Muscle layer of duodenum (tissue), 2 donors: ENCODE data around the gene MELK.
"Not testable (repeated sequence)": the region's sequence is repeated elsewhere in the genome, so short reads cannot be mapped to it uniquely, and the experiment has no call there.

Source experiments
- H3K27ac ChIP-seq: one replicate; pipeline ENCODE4 v1.7.0; 2013; ENCODE audit warnings: mild to moderate bottlenecking, low read length
- H3K27me3 ChIP-seq: one replicate; pipeline ENCODE4 v1.7.0; 2013; ENCODE audit warnings: low read depth, mild to moderate bottlenecking, control low read depth, low read length
- H3K36me3 ChIP-seq, 2 donors: one replicate each; pipeline ENCODE4 v1.7.0; 2013; ENCODE audit warnings: low read length in 2 of 2, control low read depth in 1 of 2, mild to moderate bottlenecking in 1 of 2; ENCODE audit not compliant: insufficient read depth in 2 of 2, control insufficient read depth in 1 of 2
- H3K4me1 ChIP-seq, 2 donors: one replicate each; pipeline ENCODE4 v1.7.0; 2013; ENCODE audit warnings: low read length in 2 of 2, mild to moderate bottlenecking in 2 of 2, control low read depth in 1 of 2, moderate library complexity in 1 of 2; ENCODE audit not compliant: insufficient read depth in 2 of 2, control insufficient read depth in 1 of 2
- H3K4me3 ChIP-seq, 2 donors: one replicate each; pipeline ENCODE4 v1.7.0; 2013; ENCODE audit warnings: low read length in 2 of 2, low read depth in 1 of 2, mild to moderate bottlenecking in 1 of 2
- H3K9me3 ChIP-seq, 2 donors: one replicate each; pipeline ENCODE4 v1.7.0; 2013; ENCODE audit warnings: low read length in 2 of 2, control low read depth in 1 of 2, mild to moderate bottlenecking in 1 of 2; ENCODE audit not compliant: control insufficient read depth in 1 of 2
- donor health status: healthy.

MELK gene

GRCh38 chr9:36572515-36573418 lies at the start of gene MELK:
TSS of gene MELK (plus strand) at chr9:36572895. CDS start at chr9:36581682, 8,787 bp downstream.
- peak within 1 kb of the TSS; percentile 39 for H3K27ac ChIP-seq
- H3K4me1 ChIP-seq, result peaks cover 0 to 10% of the 10 kb centered on the region in 2 donors
- H3K36me3 ChIP-seq, result no peaks in the 10 kb centered on the region
- H3K9me3 ChIP-seq, result no peaks in the 10 kb centered on the region
- H3K27me3 ChIP-seq, result no peaks in the 10 kb centered on the region
- peak within 1 kb of the TSS; percentile 94 to 97 for H3K4me3 ChIP-seq

- no peak overlapping the region for H3K4me3 ChIP-seq
- no peaks in the 10 kb centered on the region for H3K9me3 ChIP-seq
- no peak overlapping the region for H3K27ac ChIP-seq
- H3K36me3 ChIP-seq, result no peaks in the 10 kb centered on the region
- no peaks in the 10 kb centered on the region for H3K4me1 ChIP-seq
- no peaks in the 10 kb centered on the region for H3K27me3 ChIP-seq
These were observed 42.5 kb upstream of the MELK start for GRCh38 chr9:36530224-36530623.

- Histone ChIP-seq H3K27ac (no peak overlapping the region), H3K27me3 (no peaks in the 10 kb centered on the region), H3K9me3 (no peaks in the 10 kb centered on the region), H3K36me3 (no peaks in the 10 kb centered on the region), H3K4me1 (no peaks in the 10 kb centered on the region), H3K4me3 (no peak overlapping the region)
These were observed 40.3 kb upstream of the MELK start for GRCh38 chr9:36532353-36532752.

- H3K9me3 ChIP-seq, H3K27ac ChIP-seq, H3K36me3 ChIP-seq, H3K27me3 ChIP-seq, H3K4me3 ChIP-seq, H3K4me1 ChIP-seq: not testable (repeated sequence)
These were observed 39.0 kb upstream of the MELK start for GRCh38 chr9:36533726-36534125.

GRCh38 chr9:36535107-36535506 lies 37.6 kb upstream of the MELK start:
- Histone ChIP-seq H3K9me3 (no peaks in the 10 kb centered on the region), H3K27ac (no peak overlapping the region), H3K36me3 (no peaks in the 10 kb centered on the region), H3K4me3 (no peak overlapping the region), H3K27me3 (no peaks in the 10 kb centered on the region), H3K4me1 (no peaks in the 10 kb centered on the region)

GRCh38 chr9:36537861-36538260 lies 34.8 kb upstream of the MELK start:
- H3K27ac ChIP-seq, result no peak overlapping the region
- H3K4me3 ChIP-seq, result no peak overlapping the region
- no peaks in the 10 kb centered on the region for H3K4me1 ChIP-seq
- H3K9me3 ChIP-seq, result no peaks in the 10 kb centered on the region
- H3K27me3 ChIP-seq, result no peaks in the 10 kb centered on the region
- no peaks in the 10 kb centered on the region for H3K36me3 ChIP-seq

DNA sequence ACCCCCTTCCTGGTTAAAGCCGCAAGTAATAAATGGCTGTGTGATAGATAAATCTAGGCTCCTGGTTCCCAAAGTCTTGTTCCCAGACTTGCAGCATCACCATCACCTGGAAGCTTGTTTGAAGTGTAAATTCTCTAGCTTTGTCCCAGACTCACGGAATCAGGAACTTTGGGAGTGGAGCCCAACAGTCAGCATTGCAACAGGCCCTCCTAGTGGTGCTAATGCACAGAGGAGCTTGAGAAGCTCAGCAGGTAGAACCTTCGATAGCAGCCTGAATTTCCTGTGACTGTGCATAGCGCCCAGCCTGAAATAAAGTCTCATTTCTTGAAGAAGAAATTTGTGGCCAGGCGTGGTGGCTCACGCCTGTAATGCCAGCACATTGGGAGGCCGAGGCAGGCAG lies 30.3 kb upstream of the MELK start:
- H3K4me3 ChIP-seq, result no peak overlapping the region
- H3K4me1 ChIP-seq, result no peaks in the 10 kb centered on the region
- no peak overlapping the region for H3K27ac ChIP-seq
- H3K36me3 ChIP-seq, result no peaks in the 10 kb centered on the region
- H3K9me3 ChIP-seq, result no peaks in the 10 kb centered on the region
- H3K27me3 ChIP-seq, result no peaks in the 10 kb centered on the region

GRCh38 chr9:36543916-36544315 lies 28.8 kb upstream of the MELK start:
- H3K4me3 ChIP-seq, result no peak overlapping the region
- no peaks in the 10 kb centered on the region for H3K4me1 ChIP-seq
- no peaks in the 10 kb centered on the region for H3K9me3 ChIP-seq
- H3K36me3 ChIP-seq, result no peaks in the 10 kb centered on the region
- H3K27me3 ChIP-seq, result peaks cover 4% of the 10 kb centered on the region
- no peak overlapping the region for H3K27ac ChIP-seq

GRCh38 chr9:36547598-36547997 lies 25.1 kb upstream of the MELK start:
- H3K4me1 ChIP-seq, result no peaks in the 10 kb centered on the region
- H3K9me3 ChIP-seq, result no peaks in the 10 kb centered on the region
- H3K36me3 ChIP-seq, result no peaks in the 10 kb centered on the region
- H3K27me3 ChIP-seq, result peaks cover 4% of the 10 kb centered on the region
- H3K27ac ChIP-seq, result no peak overlapping the region
- H3K4me3 ChIP-seq, result no peak overlapping the region

DNA sequence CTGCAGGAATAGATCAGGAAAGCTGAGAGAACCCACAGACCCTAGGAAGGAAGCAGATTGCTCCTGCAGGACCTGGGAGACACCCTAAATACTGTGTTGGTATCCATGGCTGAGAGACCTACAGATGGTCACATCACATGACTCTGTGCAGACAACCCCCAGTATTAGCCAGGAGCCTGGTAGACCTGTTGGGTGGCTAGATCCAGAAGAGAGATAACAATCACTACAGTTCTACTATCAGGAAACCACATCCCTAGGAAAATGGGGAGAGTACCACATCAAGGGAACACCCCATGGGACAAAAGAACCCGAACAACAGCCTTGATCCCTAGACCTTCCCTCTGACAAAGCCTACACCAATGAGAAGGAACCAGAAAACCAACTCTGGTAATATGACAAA lies 24.2 kb upstream of the MELK start:
- Histone ChIP-seq H3K4me3 (no peak overlapping the region), H3K9me3 (no peaks in the 10 kb centered on the region), H3K4me1 (no peaks in the 10 kb centered on the region), H3K27me3 (peaks cover 4% of the 10 kb centered on the region), H3K27ac (no peak overlapping the region), H3K36me3 (no peaks in the 10 kb centered on the region)

DNA sequence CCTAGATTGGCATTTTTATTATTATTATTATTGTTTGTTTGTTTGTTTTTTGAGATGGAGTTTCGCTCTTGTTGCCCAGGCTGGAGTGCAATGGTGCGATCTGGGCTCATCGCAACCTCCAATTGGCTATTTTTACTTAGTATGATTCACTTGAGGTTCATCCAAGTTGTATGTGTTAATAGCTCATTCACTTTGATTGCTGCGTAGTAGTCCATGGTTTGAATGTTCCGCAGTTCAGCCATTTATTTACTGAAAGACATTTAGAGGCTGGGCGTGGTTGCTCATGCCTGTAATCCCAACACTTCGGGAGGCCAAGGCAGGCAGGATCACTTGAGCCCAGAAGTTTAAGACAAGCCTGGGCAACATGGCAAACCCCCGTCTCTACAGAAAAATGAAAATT lies 22.6 kb upstream of the MELK start:
- no peak overlapping the region for H3K4me3 ChIP-seq
- H3K9me3 ChIP-seq, result no peaks in the 10 kb centered on the region
- no peaks in the 10 kb centered on the region for H3K4me1 ChIP-seq
- H3K36me3 ChIP-seq, result no peaks in the 10 kb centered on the region
- peaks cover 4% of the 10 kb centered on the region for H3K27me3 ChIP-seq
- H3K27ac ChIP-seq, result no peak overlapping the region

DNA sequence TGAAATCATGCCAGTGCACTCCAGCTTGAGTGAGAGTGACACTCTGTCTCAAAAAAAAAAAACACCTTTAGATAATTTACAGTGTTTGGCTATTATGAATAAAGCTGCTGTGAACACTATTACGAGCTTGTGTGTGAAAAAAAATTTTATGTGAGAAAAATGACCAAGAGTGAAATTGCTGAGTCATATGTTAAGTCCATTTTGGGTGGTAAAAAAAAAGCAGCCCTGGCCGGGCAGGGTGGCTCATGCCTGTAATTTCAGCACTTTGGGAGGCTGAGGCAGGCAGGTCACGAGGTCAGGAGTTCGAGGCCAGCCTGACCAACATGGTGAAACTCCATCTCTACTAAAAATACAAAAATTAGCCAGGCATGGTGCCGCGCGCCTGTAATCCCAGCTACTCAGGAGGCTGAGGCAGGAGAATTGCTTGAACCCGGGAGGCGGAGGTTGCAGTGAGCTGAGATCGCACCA lies 22.0 kb upstream of the MELK start:
- not testable (repeated sequence) for H3K4me3 ChIP-seq, H3K27me3 ChIP-seq, H3K4me1 ChIP-seq, H3K36me3 ChIP-seq, H3K27ac ChIP-seq, H3K9me3 ChIP-seq
